GM21825 (cell line): Measurements from ENCODE around the gene SNRNP70.
"Not testable (repeated sequence)": the region's sequence is repeated elsewhere in the genome, so short reads cannot be mapped to it uniquely, and the experiment has no call there.

Experiments used
- ATAC-seq: cut with Tn5 transposase; IDR thresholded peaks from one replicate; pipeline ENCODE4 v1.9.1; 2021; ENCODE audit warnings: mild to moderate bottlenecking, moderate library complexity; ENCODE audit not compliant: unreplicated experiment

SNRNP70 gene

GRCh38 chr19:49064029-49064629 is 21.1 kb upstream of the SNRNP70 start:
- no peak for ATAC-seq

DNA sequence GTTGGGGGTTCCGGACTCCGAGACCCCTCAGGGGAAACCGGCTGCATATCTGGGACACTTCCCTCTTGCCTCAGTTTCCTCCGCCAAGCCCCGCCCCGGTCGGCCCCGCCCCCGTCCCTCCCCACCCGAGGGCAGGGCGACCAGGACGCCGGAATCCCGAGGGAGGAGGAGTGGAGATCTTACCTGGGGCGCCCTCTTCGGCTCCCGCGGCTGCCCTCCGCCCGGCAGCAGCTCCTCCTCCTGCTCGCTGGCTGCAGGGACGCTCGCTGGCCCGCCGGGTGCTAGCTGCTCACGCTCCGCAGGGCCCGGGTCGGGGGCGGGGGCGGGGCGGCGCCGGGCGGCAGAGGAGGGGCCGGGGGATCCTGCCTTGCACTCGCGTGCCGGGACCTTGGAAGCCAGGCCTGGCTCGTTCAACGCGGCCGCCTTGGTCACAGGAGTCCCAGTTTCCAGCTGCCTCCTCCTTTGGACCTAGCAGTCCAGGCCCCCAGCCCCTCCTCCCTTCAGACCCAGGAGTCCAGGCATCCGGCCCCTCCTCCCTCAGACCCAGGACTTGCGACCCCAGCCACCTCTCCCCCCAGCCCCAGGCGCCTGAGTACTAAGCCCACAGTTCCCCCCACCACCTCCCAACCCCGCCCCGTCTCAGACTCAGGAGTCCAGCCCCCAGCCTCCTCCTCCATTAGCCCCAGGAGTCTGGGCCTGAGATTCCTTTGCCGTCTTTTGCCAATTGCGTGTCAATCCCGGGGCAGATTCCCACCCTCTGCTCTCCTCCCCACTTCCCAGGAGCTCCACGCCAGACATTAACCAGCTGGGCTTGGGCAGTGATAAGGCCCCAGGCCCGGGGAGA is 20.3 kb upstream of the SNRNP70 start, which contains the start of gene NTF4:
Gene NTF4, minus strand, starts transcription at position 51 of the 844 bp plus-strand sequence. CDS start 2,821 bp downstream, outside the sequence.
- no peak for ATAC-seq

DNA sequence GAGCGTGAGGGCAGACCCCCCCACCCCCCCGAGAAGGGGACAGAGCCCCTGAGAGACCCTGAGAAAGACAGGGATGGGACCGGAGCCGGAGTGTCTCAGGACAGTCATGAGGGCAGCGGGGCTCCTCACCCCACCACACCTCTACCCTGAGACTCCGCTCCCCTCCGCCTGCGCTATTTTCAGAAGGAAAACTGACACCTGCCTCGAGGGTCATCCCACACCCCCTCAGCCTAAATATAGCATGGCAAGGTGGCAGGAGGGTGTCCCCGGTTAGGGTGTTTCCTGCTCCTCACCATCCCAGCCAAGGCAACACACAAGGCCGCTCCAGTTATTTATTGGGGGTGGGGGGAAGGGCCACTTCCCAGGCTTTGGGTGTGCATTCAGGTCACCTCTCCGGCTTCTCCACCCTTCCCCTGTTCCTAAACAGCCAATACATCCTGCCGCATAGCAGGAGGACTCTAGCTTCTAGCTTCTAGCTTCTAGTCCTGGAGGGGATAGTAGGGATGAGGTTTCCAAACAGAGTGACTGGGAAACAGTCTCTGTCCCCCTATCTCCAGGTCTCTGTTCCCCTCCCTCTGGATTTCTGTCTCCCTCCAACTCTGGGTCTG is 19.2 kb upstream of the SNRNP70 start:
- ATAC-seq = no peak

- ATAC-seq = no peak
These were observed 17.7 kb upstream of the SNRNP70 start for GRCh38 chr19:49067554-49067953.

GRCh38 chr19:49069026-49069425 is 16.2 kb upstream of the SNRNP70 start:
- no peak for ATAC-seq

DNA sequence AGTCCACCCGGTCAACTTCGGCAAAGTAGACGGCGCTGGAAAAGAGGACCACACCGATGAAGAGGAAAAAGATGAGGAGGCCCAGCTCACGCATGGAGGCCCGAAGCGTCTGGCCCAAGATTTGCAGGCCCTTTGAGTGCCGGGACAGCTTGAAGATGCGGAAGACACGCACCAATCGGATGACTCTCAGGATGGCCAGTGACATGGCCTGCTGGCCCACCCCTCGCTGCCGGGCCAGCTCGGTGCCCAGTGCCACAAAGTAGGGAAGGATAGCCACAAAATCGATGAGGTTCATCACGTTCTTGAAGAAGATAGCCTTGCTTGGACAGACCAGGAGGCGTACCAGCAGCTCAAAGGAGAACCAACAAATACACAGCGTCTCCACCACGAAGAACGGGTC is 14.8 kb upstream of the SNRNP70 start:
- ATAC-seq = no peak

GRCh38 chr19:49071860-49072547 is 13.2 kb upstream of the SNRNP70 start:
- ATAC-seq = no peak

DNA sequence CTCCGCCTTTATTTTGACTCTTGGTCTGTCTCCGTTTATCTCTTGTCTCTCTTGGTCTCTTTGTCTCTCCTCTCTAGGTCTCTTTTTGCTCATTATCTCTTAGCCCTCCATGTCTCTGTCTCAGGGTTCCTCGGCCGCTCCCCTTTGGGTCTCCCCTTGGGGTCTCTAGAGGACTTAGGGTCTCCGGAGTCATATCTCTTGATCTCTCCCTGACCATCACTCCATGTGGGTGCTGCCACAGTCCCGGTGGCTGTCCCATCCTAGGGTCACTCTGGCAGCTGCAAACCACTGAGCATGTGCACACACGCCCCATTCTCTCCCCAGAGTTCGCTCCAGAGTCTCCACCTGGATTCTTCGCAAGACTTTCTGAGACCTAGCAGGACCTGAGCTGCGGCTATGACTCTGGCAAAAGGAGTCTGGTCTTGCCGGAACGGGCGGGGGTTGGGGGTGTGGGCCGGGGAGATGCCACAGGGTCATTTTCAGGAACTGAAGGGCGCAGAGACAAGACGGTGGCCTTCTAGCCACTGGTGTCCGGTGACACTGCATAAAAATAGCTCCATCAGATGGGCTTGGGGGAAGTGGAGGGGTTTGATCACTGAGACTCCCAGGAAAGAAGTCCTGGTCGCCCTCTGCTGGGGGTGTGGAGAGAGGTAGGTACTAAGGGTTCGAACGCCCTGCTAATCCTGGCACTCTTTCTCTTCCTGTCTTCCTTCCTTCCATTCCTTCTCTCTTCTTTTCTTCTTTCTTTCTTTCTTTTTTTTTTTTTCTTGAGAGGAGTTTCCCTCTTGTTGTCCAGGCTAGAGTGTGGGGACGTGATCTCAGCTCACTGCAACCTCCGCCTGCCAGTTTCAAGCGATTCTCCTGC is 11.5 kb upstream of the SNRNP70 start:
- no peak for ATAC-seq

GRCh38 chr19:49074869-49075268 is 10.4 kb upstream of the SNRNP70 start:
- not testable (repeated sequence) for ATAC-seq

DNA sequence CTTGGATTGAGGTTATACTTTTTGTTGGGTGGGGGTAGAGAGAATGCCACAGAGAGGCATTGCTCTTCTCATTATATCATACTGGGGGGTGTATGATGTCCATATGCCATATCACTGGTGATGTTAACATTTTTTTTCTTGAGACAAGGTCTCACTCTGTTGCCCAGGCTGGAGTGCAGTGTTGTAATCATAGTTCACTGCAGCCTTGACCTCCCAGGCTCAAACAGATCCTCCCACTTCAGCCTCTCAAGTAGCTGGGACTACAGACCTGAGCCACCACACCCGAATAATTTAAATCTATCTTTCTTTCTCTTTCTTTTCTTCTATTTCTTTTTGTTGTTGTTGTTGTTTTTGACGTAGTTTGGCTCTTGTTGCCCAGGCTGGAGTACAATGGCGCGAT is 4.9 kb upstream of the SNRNP70 start:
- no peak for ATAC-seq

DNA sequence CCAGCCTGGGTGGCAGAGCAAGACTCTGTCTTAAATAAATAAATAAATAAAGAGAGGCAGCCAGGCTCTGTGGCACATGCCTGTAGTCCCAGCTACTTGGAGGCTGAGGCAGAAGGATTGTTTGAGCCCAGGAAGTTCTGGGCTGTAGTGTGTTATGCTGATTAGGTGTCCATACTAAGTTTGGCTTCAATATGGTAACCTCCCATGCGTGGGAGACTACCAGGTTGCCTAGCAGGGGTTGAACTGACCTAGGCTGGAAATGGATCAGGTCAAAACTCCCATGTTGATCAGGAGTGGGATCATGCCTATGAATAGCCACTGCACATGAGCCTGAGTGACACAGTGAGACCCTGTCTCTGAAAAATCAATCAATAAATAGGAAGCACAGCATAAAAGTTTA is 4.0 kb upstream of the SNRNP70 start:
- no peak for ATAC-seq

GRCh38 chr19:49084206-49085019 is 838 bp upstream of the SNRNP70 start:
- ATAC-seq = no peak

GRCh38 chr19:49085868-49086232 is 599 bp downstream of the SNRNP70 start:
- no peak for ATAC-seq

DNA sequence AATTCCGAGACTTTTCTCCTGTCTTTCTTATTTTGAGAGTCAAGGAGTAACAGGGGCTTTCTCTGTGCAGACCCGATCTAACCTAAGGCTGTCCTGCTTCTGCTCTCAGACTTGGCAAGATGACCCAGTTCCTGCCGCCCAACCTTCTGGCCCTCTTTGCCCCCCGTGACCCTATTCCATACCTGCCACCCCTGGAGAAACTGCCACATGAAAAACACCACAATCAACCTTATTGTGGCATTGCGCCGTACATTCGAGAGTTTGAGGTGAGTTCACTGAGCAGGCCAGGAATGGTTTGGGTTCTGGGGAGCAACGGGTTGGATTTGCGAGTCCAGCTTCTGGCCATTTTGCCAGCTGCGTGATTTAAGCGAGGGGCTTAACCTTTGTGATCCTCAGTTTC is 1.0 kb downstream of the SNRNP70 start:
- ATAC-seq = no peak

GRCh38 chr19:49091391-49092038 is 6.3 kb downstream of the SNRNP70 start:
- ATAC-seq = no peak

DNA sequence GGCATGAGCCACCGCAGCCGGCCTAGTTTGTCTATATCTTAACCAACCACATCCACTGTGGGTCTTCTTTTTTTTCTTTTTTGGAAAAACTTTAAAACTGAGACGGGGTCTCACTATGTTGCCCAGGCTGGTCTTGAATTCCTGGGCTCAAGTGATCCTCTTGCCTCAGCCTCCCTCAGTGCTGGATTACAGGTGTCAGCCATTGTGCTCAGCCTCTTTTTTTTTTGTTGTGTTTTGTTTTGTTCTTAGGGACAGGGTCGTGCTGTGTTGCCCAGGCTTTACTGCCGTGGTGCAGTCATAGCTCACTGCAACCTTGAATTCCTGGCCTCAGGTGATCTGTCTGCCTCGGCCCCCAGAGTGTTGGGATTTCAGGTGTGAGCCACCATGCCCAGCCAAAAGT is 7.4 kb downstream of the SNRNP70 start:
- no peak for ATAC-seq

GRCh38 chr19:49094505-49095482 is 9.5 kb downstream of the SNRNP70 start:
- ATAC-seq = no peak
